Liver (tissue), 3 donors: ENCODE data around the gene DCHS2.

Source experiments
- JUND ChIP-seq, 2 donors: IDR thresholded peaks; 2 replicates each; pipeline ENCODE4 v1.6.1; 2016; ENCODE audit warnings: antibody characterized with exemption in 2 of 2
- NR2F2 ChIP-seq: IDR thresholded peaks from 2 replicates; pipeline ENCODE4 v1.6.1; 2016; ENCODE audit warnings: antibody characterized with exemption
- TF ChIP-seq, protein P1 (sequence below): fragments of 150-350 bp; IDR thresholded peaks from 2 replicates; pipeline ENCODE4 v1.5.1; 2017; ENCODE audit warnings: improper control_type of control experiment, low read depth, low read length; ENCODE audit not compliant: missing input control
- TF ChIP-seq, protein P2 (sequence below): IDR thresholded peaks from 2 replicates; pipeline ENCODE4 v1.6.1; 2016; ENCODE audit warnings: antibody characterized with exemption
- donor health status: healthy.
- donor health status: healthy.

DNA sequence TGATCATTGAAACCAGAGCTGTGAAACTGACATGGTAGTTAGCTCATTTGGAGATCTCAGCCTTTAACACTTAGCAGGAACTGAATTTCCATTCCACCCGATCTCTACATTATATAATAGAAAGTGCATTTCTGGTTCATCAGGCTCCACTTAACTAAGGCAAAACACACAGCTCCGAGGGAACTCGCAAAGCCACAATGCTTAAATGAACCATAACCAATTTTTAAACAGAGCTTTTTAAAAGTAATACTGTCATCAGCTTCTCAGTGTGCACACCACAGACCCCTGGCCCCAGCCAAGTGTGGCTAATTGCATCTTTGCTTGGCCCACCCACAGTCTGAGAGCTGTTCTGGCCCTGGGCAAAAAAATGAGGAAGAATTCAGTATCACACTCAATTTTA, 66.1 kb downstream of the DCHS2 start:
- TF ChIP-seq NR2F2 = no peak
- TF ChIP-seq, protein P1, sequence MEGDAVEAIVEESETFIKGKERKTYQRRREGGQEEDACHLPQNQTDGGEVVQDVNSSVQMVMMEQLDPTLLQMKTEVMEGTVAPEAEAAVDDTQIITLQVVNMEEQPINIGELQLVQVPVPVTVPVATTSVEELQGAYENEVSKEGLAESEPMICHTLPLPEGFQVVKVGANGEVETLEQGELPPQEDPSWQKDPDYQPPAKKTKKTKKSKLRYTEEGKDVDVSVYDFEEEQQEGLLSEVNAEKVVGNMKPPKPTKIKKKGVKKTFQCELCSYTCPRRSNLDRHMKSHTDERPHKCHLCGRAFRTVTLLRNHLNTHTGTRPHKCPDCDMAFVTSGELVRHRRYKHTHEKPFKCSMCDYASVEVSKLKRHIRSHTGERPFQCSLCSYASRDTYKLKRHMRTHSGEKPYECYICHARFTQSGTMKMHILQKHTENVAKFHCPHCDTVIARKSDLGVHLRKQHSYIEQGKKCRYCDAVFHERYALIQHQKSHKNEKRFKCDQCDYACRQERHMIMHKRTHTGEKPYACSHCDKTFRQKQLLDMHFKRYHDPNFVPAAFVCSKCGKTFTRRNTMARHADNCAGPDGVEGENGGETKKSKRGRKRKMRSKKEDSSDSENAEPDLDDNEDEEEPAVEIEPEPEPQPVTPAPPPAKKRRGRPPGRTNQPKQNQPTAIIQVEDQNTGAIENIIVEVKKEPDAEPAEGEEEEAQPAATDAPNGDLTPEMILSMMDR = no peak
- no peak for TF ChIP-seq JUND (IDR thresholded peaks at IDR 0.05)
- TF ChIP-seq, protein P2, sequence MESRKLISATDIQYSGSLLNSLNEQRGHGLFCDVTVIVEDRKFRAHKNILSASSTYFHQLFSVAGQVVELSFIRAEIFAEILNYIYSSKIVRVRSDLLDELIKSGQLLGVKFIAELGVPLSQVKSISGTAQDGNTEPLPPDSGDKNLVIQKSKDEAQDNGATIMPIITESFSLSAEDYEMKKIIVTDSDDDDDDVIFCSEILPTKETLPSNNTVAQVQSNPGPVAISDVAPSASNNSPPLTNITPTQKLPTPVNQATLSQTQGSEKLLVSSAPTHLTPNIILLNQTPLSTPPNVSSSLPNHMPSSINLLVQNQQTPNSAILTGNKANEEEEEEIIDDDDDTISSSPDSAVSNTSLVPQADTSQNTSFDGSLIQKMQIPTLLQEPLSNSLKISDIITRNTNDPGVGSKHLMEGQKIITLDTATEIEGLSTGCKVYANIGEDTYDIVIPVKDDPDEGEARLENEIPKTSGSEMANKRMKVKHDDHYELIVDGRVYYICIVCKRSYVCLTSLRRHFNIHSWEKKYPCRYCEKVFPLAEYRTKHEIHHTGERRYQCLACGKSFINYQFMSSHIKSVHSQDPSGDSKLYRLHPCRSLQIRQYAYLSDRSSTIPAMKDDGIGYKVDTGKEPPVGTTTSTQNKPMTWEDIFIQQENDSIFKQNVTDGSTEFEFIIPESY = no peak
